Peyer's patch (tissue), 4 donors: Measurements from ENCODE around the gene PARVB. TPM values are rescaled to one million over a fixed set of nuclear protein-coding genes. Genes with fewer than 3 reads are reported as not detected.

Experiments used
- DNase-seq, 3 donors: peaks; one replicate each; pipeline ENCODE4 v3.0.0-alpha.2; 2017 to 2019
- H3K27ac ChIP-seq, 4 donors: fragments of 200-600 bp; sonication (generic); one replicate each; pipeline ENCODE4 v1.5.1; 2016 to 2019
- H3K27me3 ChIP-seq, 2 donors: fragments of 200-600 bp; sonication (generic); one replicate each; pipeline ENCODE4 v1.5.1; 2019
- H3K36me3 ChIP-seq, 3 donors: fragments of 200-600 bp; sonication (generic); one replicate each; pipeline ENCODE4 v1.5.1; 2016 to 2019
- H3K4me1 ChIP-seq, 4 donors: fragments of 200-600 bp; sonication (generic); one replicate each; pipeline ENCODE4 v1.5.1; 2016 to 2019
- H3K4me3 ChIP-seq, 4 donors: fragments of 200-600 bp; sonication (generic); 1 replicate in 3 of 4; 2 replicates in 1 of 4; pipeline ENCODE4 v1.5.1; 2016 to 2019; ENCODE audit warnings: mild to moderate bottlenecking in 1 of 4
- H3K9me3 ChIP-seq, 4 donors: fragments of 200-600 bp; sonication (generic); one replicate each; pipeline ENCODE4 v1.5.1; 2016 to 2019; ENCODE audit warnings: mild to moderate bottlenecking in 1 of 4
- CTCF ChIP-seq, 6 experiments: fragments of 450-650 bp in 4 of 6; fragments of 200-600 bp in 2 of 6; sonication (generic) in 1 of 6; IDR thresholded peaks; one replicate each; pipeline ENCODE4 v1.5.1; 2017 to 2019; ENCODE audit warnings: antibody characterized with exemption in 6 of 6, mild to moderate bottlenecking in 3 of 6, moderate library complexity in 1 of 6
- POLR2A ChIP-seq, 2 donors: fragments of 450-650 bp; IDR thresholded peaks; one replicate each; pipeline ENCODE4 v1.5.1; 2017; ENCODE audit warnings: antibody characterized with exemption in 2 of 2, mild to moderate bottlenecking in 2 of 2, moderate library complexity in 2 of 2
- total RNA-seq, 4 donors: library from RNA; depleted of rRNA; stranded (reverse); fragments of >200 nt; gene quantifications; one replicate each; pipeline ENCODE4 v1.1.0, GENCODE V29; 2016

PARVB gene
- total RNA-seq, 4 donors from 2014 or later = 1.8 to 71.8 (median 7.7) TPM

- H3K4me1 ChIP-seq = peaks cover 0 to 9% (median 0%) of the 10 kb centered on the region in 4 donors
- no peaks in the 10 kb centered on the region for H3K36me3 ChIP-seq
- H3K9me3 ChIP-seq = no peaks in the 10 kb centered on the region
- no peak for DNase-seq
- H3K27me3 ChIP-seq = no peaks in the 10 kb centered on the region
- no peak for TF ChIP-seq POLR2A (IDR thresholded peaks at IDR 0.05)
- TF ChIP-seq CTCF (IDR thresholded peaks at IDR 0.05) = no peak
- H3K4me3 ChIP-seq = no peak overlapping the region
- H3K27ac ChIP-seq = no peak overlapping the region
Measured at GRCh38 chr22:44215287-44215686, 191.2 kb downstream of the PARVB start.

GRCh38 chr22:44217346-44217745 lies 193.2 kb downstream of the PARVB start:
- Histone ChIP-seq H3K4me1 (peaks cover 0 to 4% (median 0%) of the 10 kb centered on the region in 4 donors), H3K36me3 (no peaks in the 10 kb centered on the region), H3K4me3 (no peak overlapping the region), H3K27me3 (no peaks in the 10 kb centered on the region), H3K27ac (no peak overlapping the region), H3K9me3 (no peaks in the 10 kb centered on the region)
- TF ChIP-seq POLR2A (IDR thresholded peaks at IDR 0.05) (no peak), CTCF (IDR thresholded peaks at IDR 0.05) (no peak)
- DNase-seq = no peak

- TF ChIP-seq CTCF (IDR thresholded peaks at IDR 0.05) (no peak), POLR2A (IDR thresholded peaks at IDR 0.05) (no peak)
- Histone ChIP-seq H3K27me3 (no peaks in the 10 kb centered on the region), H3K36me3 (no peaks in the 10 kb centered on the region), H3K9me3 (no peaks in the 10 kb centered on the region), H3K27ac (no peak overlapping the region), H3K4me3 (no peak overlapping the region), H3K4me1 (no peaks in the 10 kb centered on the region)
- no peak for DNase-seq
Measured at GRCh38 chr22:44218071-44218470, 194.0 kb downstream of the PARVB start.

- Histone ChIP-seq H3K9me3 (no peaks in the 10 kb centered on the region), H3K36me3 (no peaks in the 10 kb centered on the region), H3K27ac (no peak overlapping the region), H3K27me3 (no peaks in the 10 kb centered on the region), H3K4me3 (no peak overlapping the region), H3K4me1 (no peaks in the 10 kb centered on the region)
- DNase-seq = no peak
- no peak for TF ChIP-seq POLR2A (IDR thresholded peaks at IDR 0.05)
- no peak for TF ChIP-seq CTCF (IDR thresholded peaks at IDR 0.05)
Measured at GRCh38 chr22:44219101-44219870, 195.2 kb downstream of the PARVB start.

- Histone ChIP-seq H3K4me3 (no peak overlapping the region), H3K4me1 (no peaks in the 10 kb centered on the region), H3K27ac (no peak overlapping the region), H3K36me3 (no peaks in the 10 kb centered on the region), H3K9me3 (no peaks in the 10 kb centered on the region), H3K27me3 (no peaks in the 10 kb centered on the region)
- no peak for TF ChIP-seq CTCF (IDR thresholded peaks at IDR 0.05)
- no peak for TF ChIP-seq POLR2A (IDR thresholded peaks at IDR 0.05)
- DNase-seq = no peak
Measured at GRCh38 chr22:44220727-44221680, 196.9 kb downstream of the PARVB start.
